NCI-H345 (cell line): ENCODE results near the gene NSUN6.
"Not testable (repeated sequence)": the region's sequence is repeated elsewhere in the genome, so short reads cannot be mapped to it uniquely, and the experiment has no call there.

ENCODE experiments used
- DNase-seq: peaks from one replicate; lab custom pipeline; 2025; lab: John Stamatoyannopoulos, UW

Gene NSUN6

GRCh38 chr10:18659125-18659818, 7.9 kb upstream of the NSUN6 start, which contains the start of gene ARL5B:
Gene ARL5B, plus strand, starts transcription at chr10:18659431. Its CDS starts 207 bp downstream, at chr10:18659638.
- peak; percentile 94 for DNase-seq

DNA sequence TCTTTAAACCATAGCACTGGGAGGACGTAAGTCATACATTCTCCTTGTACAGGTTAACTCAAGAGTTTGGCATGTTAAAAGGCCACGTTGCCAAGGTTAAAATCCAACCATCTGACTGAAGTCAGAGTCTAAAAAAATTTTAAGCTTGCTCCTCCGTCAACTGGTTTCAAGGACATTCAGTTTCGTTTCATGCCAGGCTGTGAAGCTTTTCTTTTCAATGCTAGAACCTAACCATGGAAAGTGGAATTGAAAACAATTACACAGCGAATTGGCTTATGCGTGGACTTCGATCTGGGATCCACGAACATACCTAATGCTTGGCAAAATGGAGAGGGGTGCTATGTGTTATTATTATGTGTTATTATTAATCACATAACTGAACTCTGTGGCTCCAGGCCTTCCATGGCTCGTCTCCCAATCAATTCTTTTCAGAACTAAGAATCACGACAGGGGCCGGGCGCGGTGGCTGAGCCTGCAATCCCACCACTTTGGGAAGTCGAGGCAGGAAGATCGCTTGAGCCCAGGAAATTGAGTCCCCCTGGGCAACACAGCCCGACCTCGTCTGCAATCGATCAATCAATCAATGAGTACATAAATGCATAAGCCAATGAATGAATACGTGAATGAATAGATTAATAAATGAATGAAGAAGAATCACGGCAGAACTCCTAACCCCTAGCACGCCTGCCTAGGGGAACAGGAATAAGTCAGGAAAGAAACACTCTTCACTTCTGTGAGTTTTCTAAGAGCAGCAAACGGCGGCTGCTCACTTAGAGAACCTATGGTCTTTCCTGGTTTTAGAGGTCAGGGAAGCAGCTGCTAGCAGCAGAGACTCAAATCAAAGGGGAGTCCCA, 7.1 kb upstream of the NSUN6 start:
- DNase-seq = no peak

DNA sequence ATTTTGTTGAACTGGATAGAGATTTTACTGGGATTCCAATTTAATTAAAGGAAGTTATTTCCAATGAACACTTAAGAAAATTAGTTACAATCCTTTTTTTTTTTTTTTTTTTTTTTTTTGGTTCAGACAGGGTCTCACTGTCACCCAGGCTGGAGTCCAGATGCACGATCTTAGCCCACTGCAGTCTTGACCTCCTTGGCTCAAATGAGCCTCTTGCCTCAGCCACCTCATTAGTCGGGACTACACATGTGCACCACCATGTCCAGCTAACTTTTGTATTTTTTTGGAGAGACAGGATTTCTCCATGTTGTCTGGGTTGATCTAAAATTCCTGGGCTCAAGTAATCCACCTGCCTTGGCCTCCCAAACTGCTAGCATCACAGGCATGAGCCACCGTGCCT, 5.3 kb upstream of the NSUN6 start:
- DNase-seq = no peak

DNA sequence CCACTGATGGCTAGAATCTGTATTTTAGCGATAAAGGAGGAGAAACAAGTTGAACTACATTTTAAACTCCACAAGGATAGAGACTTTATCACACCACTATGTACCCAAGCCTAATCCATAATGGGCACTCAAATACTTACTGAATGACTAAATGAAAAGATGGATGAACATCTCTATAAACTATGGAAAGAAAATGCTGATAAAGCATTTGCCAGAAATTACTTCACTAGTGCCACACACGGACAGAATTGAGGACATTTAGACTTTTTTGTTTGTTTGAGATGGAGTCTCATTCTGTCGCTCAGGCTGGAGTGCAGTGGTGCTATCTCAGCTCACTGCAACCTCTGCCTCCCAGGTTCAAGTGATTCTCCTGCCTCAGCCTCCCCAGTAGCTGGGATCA, 1.7 kb upstream of the NSUN6 start:
- DNase-seq = no peak

DNA sequence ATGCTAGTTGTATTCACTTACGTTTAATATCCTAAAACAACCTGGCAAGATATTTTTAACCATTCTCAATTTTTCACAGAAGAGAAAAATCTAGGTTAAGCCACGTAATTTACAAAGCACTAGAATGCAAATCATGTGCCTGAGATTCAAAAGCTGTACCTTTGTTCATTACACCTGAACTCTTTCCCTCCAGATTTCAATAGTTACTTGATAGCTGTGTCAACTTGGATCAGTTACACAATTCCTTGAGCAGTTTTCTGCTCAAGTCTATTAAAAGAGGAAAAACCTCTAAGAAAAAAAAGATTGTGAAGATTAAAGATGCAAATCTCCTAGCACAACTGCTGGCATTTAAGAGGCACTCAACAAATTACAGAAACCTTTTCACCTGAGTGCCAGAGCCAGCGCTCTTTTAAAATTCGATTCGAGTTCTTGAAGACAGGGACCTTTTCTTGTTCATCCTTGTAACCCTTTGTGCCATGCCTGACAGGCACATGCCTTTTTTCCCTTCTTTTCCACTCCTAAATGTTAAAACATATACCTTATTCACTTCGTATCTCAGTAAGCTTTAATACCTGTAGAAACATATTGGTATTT, 886 bp downstream of the NSUN6 start:
- no peak for DNase-seq

DNA sequence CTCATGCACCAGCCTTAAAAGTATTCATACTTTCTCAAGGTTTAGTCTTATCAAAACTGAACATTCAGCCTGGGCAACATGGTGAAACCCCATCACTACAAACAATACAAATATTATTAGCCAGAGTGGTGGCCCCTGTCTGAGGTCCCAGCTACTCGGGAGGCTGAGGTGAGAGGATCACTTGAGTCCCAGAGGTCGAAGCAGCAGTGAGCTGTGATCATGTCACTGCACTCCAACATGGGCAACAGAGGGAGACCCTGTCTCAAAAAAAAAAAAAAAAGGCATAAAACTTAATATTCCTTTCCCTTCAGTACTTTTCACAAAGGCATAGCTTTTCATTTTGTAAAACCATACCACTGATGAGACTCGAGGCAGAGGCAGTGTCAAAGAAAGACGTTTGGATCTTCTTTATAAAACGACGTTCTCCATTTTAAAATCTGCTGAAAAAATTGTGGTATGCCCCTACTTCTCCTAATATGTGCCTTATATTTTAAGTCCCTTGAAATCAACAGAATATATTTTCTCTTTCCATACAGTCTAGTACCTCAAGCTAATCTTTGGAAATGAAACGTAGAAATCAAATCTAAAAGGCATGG, 1.9 kb downstream of the NSUN6 start:
- DNase-seq = no peak

- DNase-seq = no peak
Observed at GRCh38 chr10:18647945-18648344, 3.4 kb downstream of the NSUN6 start.

DNA sequence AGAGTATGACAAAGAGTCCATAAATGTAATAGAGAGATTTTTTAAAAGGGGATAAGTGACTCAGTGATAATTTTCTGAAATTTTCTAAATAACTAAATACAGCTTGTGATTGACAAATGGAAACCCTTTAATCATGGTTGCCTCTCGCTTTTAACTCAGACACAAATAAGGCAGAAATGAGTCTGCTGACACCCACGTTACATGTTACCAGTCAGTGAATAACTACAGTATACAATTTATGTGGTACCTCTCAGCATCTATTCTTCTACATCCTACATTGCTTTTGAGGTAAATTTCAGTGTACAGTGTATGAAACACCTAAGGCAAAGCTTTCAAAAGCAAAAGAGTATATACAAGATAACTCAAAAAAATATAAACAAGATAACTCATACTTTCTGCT, 4.2 kb downstream of the NSUN6 start:
- no peak for DNase-seq

GRCh38 chr10:18639719-18640118, 11.7 kb downstream of the NSUN6 start:
- not testable (repeated sequence) for DNase-seq

GRCh38 chr10:18637400-18637799, 14.0 kb downstream of the NSUN6 start:
- not testable (repeated sequence) for DNase-seq

DNA sequence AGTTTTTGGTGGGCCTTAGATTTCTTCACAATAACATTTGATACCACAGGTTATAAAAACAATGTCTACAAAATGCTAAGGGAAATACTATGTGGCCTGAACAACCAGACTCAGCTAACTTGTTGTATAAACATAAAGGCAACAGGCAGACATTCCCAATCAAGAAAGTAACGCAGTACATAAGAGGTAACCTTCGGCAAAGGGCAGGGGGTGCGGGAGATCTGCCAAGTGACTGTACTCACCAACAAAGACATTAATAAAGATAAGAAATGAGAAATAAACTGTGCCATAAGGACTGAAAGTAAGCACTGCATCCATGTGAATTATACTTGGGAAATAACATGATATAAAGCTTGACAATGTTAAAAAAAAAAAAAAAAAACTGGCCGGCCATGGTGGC, 15.4 kb downstream of the NSUN6 start:
- no peak for DNase-seq

GRCh38 chr10:18632500-18632899, 18.9 kb downstream of the NSUN6 start:
- not testable (repeated sequence) for DNase-seq

- DNase-seq = peak; percentile 71
Observed at GRCh38 chr10:18627452-18628018, 23.9 kb downstream of the NSUN6 start.

DNA sequence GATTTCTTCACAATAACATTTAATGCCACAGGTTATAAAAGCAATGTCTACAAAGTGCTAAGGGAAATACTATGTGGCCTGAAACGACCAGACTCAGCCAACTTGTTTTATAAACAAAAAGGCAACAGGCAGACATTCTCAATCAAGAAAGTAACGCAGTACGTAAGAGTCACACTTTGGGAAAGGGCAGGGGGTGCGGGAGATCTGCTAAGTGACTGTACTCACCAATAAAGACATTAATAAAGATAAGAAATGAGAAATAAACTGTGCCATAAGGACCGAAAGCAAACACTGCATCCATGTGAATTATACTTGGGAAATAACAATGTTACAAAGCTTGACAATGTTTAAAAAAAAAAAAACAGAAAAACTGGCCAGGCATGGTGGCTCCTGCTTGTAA, 25.5 kb downstream of the NSUN6 start:
- DNase-seq = no peak

DNA sequence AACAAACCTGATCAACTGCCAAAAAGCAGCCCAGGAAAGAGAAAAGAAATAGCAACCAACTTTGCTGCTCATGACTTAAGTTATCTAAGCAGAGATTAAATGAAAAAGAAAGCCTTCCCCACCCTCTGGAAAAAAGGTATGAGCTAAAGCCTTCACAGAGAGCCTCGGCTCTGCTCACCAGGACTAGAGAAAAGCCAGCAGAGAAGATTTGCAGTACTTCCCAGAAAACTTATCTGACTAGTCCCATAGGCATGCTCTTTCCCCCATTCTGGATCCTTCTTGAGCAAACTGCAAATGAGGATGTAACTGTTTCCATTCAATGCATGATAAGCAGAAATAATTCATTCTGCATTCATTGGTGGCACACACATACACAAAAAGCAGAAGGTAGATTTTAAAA, 27.7 kb downstream of the NSUN6 start:
- not testable (repeated sequence) for DNase-seq

- no peak for DNase-seq
Observed at GRCh38 chr10:18620856-18621255, 30.5 kb downstream of the NSUN6 start.

DNA sequence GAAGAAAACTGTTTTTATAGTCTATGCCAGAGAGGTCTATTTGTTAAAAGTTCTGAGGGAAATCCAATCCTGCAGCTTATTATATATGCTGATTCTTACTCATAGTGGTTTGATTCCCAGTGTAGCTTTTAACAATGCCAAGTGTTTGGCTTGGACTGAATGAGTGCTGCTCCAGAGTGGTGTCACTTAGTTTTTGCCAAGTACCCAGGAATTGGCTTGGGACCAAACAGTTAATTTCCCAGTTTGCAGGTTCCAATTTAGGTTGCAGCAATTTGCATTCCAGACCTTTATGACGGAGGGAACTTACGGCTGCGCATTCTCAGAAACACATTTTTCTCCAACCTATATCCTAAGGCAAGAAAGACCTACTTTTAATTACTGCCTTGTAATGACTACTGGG, 32.4 kb downstream of the NSUN6 start:
- peak; percentile 62 for DNase-seq

- no peak for DNase-seq
Observed at GRCh38 chr10:18616337-18616736, 35.0 kb downstream of the NSUN6 start.

- DNase-seq = no peak
Observed at GRCh38 chr10:18615618-18616017, 35.8 kb downstream of the NSUN6 start.

DNA sequence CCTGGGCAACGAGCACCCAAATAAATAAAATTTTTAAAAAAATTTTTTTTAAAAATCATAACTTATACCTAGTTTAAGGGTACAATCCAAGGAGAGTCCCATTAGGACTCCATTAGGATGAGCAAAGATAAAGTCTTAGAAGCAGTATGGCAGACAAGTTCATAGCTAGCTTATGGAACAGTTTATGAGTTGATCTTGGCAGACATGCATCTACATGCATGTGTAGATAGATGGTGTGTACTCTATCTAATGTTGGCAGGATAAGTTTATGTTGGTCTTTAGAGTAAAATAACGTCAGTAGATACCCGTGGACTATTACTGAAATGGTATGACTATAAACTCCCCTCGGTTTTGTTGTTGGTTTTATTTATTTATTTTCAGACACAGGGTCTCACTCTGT, 40.2 kb downstream of the NSUN6 start:
- no peak for DNase-seq

GRCh38 chr10:18610517-18610916, 40.9 kb downstream of the NSUN6 start:
- peak; percentile 3 for DNase-seq

DNA sequence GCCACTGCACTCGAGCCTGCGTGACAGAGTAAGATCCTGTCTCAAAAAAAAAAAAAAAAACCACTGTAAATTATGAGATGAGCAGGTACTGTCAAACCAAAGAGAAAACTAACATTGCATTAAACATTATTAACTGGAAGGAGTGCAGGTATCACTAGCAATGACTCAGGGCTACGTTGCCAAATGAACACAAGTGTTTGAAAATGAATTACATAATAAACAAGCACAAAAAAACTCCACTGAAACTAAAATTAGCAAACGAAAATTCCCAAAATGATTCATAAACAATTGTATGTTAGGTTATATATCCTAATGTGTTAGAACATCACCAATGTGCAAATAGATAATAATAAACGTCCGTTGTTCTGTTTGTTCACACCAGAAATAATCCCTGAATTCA, 42.8 kb downstream of the NSUN6 start:
- DNase-seq = no peak
